ENCODE data around the gene NDUFA6. TPM values are rescaled to one million over a fixed set of nuclear protein-coding genes. Genes with fewer than 3 reads are reported as not detected.
"Not testable (repeated sequence)": the region's sequence is repeated elsewhere in the genome, so short reads cannot be mapped to it uniquely, and the experiment has no call there.

NDUFA6 gene
- total and polyA plus RNA-seq, 2 of the 13 experiments (the other 11 are each of a cell fraction or from before 2014, with no cell fraction given), result 68.5 to 87.8 TPM

- intact Hi-C loops (cut with micrococcal nuclease; ENCODE audit: unreplicated experiment), result no loop called here
- H3K27me3 ChIP-seq (ENCODE audit: control insufficient read depth in 1 of 2, insufficient read depth in 2 of 2, low read length in 2 of 2), result no peaks in the 10 kb centered on the region
- TF ChIP-seq RXRA (CRISPR knock-in tag; IDR thresholded peaks at IDR 0.05), result no peak
- TF ChIP-seq ZNF615 (CRISPR knock-in tag; IDR thresholded peaks at IDR 0.05; ENCODE audit: borderline replicate concordance), result no peak
- TF ChIP-seq AGO2 (optimal IDR thresholded peaks at IDR 0.05; ENCODE audit: low read depth, low read length), result peak; percentile 63
- BruUV-seq (replicated peaks), result no TSS peak
- H3K4me2 ChIP-seq (ENCODE audit: low read depth, low read length), result no peak overlapping the region
- H3K27ac ChIP-seq (ENCODE audit: extremely low read length, insufficient read depth, low read length), result no peak overlapping the region
- H3K36me3 ChIP-seq (replicated peaks in 1 of 2; ENCODE audit: control insufficient read depth in 1 of 2, insufficient read depth in 2 of 2, low read length in 2 of 2), result no peaks in the 10 kb centered on the region
- ATAC-seq, result no peak
- ChIA-PET POLR2A (no interaction called here), CTCF (ENCODE audit: low intra/inter-chr PET ratio, low total read pairs) (no interaction called here)
- no peak overlapping the region for H2AFZ ChIP-seq (ENCODE audit: low read length)
- H4K20me1 ChIP-seq (ENCODE audit: insufficient read depth, low read length), result no peaks in the 10 kb centered on the region
- H3K9me3 ChIP-seq (ENCODE audit: low read length), result no peaks in the 10 kb centered on the region
- 0 out of 2 replicates have a peak, but pooled peaks cover 7% of the 10 kb centered on the region for H3K4me1 ChIP-seq (ENCODE audit: insufficient read depth, low read length)
- WGBS (ENCODE audit: low lambda C conversion rate), result 91% methylated on average over 10 of the region's 31 CpGs
- no peaks in the 10 kb centered on the region for H3K79me2 ChIP-seq (ENCODE audit: insufficient read depth, low read length)
- DNase-seq (ENCODE audit: low spot score), result no peak
- H3K4me3 ChIP-seq (replicated peaks in 1 of 3; ENCODE audit: insufficient read depth in 1 of 3, low read depth in 2 of 3, low read length in 3 of 3), result no peak overlapping the region
- H3K9ac ChIP-seq (ENCODE audit: insufficient read depth, low read depth, low read length), result no peak overlapping the region
- in situ Hi-C loops (cut with HindIII; ENCODE audit: extremely low pct_ligation_motif_present, low pct_unique_long_range_greater_than_20kb), result no loop called here
- FAIRE-seq, result no peak
These were observed 47.7 kb upstream of the NDUFA6 start for GRCh38 chr22:42138122-42138770.

GRCh38 chr22:42135688-42136087 lies 45.1 kb upstream of the NDUFA6 start:
- H3K4me2 ChIP-seq (ENCODE audit: low read depth, low read length); H4K20me1 ChIP-seq (ENCODE audit: insufficient read depth, low read length); H2AFZ ChIP-seq (ENCODE audit: low read length); H3K27me3 ChIP-seq (ENCODE audit: control insufficient read depth in 1 of 2, insufficient read depth in 2 of 2, low read length in 2 of 2); H3K9ac ChIP-seq (ENCODE audit: insufficient read depth, low read depth, low read length); intact Hi-C loops (cut with micrococcal nuclease; ENCODE audit: unreplicated experiment); CTCF ChIA-PET (ENCODE audit: low intra/inter-chr PET ratio, low total read pairs); H3K36me3 ChIP-seq (replicated peaks in 1 of 2; ENCODE audit: control insufficient read depth in 1 of 2, insufficient read depth in 2 of 2, low read length in 2 of 2); DNase-seq (ENCODE audit: low spot score); H3K9me3 ChIP-seq (ENCODE audit: low read length); H3K4me3 ChIP-seq (replicated peaks in 1 of 3; ENCODE audit: insufficient read depth in 1 of 3, low read depth in 2 of 3, low read length in 3 of 3); in situ Hi-C loops (cut with HindIII; ENCODE audit: extremely low pct_ligation_motif_present, low pct_unique_long_range_greater_than_20kb); BruUV-seq (replicated peaks); ATAC-seq; H3K27ac ChIP-seq (ENCODE audit: extremely low read length, insufficient read depth, low read length); FAIRE-seq; H3K79me2 ChIP-seq (ENCODE audit: insufficient read depth, low read length); POLR2A ChIA-PET: not testable (repeated sequence)
- H3K4me1 ChIP-seq (ENCODE audit: insufficient read depth, low read length), result peaks cover 26% of the 10 kb centered on the region
- WGBS (ENCODE audit: low lambda C conversion rate), result no CpG with 5 or more reads among the region's 4 CpGs

Data from HepG2 (cell line).